HUES64 (cell line): ENCODE results near the gene PPP1R3C. TPM values are rescaled to one million over a fixed set of nuclear protein-coding genes. Genes with fewer than 3 reads are reported as not detected.

Experiments used
- H3K27ac ChIP-seq: 2 replicates; pipeline ENCODE4 v1.7.0; 2013; ENCODE audit warnings: low read depth, low read length, inconsistent platforms
- H3K27me3 ChIP-seq: 2 replicates; pipeline ENCODE4 v1.6.1; 2013; ENCODE audit warnings: mild to moderate bottlenecking, low read length; ENCODE audit not compliant: insufficient read depth
- H3K36me3 ChIP-seq: 2 replicates; pipeline ENCODE4 v1.6.1; 2013; ENCODE audit warnings: mild to moderate bottlenecking, low read length; ENCODE audit not compliant: insufficient read depth
- H3K4me1 ChIP-seq: 2 replicates; pipeline ENCODE4 v1.6.1; 2013; ENCODE audit warnings: mild to moderate bottlenecking, low read length, moderate library complexity; ENCODE audit not compliant: insufficient read depth
- H3K4me3 ChIP-seq: 2 replicates; pipeline ENCODE4 v1.5.1; 2013; ENCODE audit warnings: mild to moderate bottlenecking, low read length, moderate library complexity
- H3K9ac ChIP-seq: 2 replicates; pipeline ENCODE4 v1.6.1; 2013; ENCODE audit warnings: mild to moderate bottlenecking, low read depth, low read length
- H3K9me3 ChIP-seq: 2 replicates; pipeline ENCODE4 v1.6.1; 2013; ENCODE audit warnings: low read depth, low read length; ENCODE audit not compliant: insufficient read depth
- WGBS: fragments of 150-250, 120-280 bp; methylation state at CpG from one replicate; pipeline ENCODE4 v1.1.7; 2013; ENCODE audit warnings: missing lambda C conversion rate; 5-methylcytosine and 5-hydroxymethylcytosine counted together
- polyA plus RNA-seq, 2 experiments: library from polyadenylated mRNA; stranded (reverse); fragments of 50-300 nt; gene quantifications; one replicate each; pipeline ENCODE4 v1.2.3, GENCODE V29; 2013

The PPP1R3C gene
- polyA plus RNA-seq (2013, experiment 1 of 2) = 0.85 TPM
- polyA plus RNA-seq (2013, experiment 2 of 2) = 1.1 TPM

DNA sequence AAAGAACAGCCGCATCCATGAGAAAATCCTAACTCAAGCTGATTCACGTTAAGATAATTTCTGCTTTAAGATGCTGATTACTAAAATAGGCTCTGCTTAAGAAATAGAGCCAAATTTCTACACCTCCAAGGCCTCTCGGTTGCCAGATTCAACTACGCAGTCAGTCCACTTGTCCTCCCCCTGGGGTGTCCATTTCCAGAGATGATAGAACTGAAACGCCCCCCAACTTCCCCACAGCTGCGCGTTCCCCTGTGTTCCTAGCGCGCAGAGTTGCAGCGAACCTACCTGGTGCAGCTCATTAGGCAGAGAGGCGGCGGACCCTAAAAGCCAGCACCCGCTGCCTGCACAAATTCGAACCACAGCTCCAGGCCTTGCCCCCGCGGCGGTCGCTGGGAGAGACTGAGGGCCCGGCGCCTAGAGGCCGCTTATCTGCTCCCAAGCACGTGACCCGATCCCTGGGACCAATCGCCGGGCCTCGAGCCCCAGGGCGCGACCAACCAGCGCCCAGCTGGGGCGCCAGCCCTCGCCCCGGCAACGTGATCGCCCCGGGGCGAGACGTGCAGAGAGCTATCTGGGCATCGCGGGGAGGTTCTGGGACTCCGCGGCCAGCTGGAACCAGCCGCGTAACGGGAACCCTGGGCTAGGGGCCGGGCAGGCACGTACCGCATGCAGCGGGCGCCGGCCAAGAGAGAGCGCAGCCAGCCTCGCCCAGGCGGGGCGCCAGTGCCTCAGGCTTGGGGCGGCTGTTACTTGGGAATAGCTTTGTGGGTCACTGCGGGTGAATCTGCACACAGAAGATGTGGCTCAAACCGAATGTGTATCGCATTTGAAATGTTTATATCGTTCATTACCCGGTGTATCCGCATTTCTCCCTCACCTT lies at the start of gene PPP1R3C:
Gene PPP1R3C (minus strand): TSS at position 401 of the 880 bp plus-strand sequence. CDS start 102 bp downstream, at position 299.
- 42% methylated on average over 61 of the region's 61 CpGs for WGBS
- no peak within 1 kb of the TSS for H3K27ac ChIP-seq
- peak within 1 kb of the TSS; percentile 42 for H3K4me3 ChIP-seq
- H3K9me3 ChIP-seq = no peaks in the 10 kb centered on the region
- H3K27me3 ChIP-seq = peaks cover 32% of the 10 kb centered on the region
- H3K4me1 ChIP-seq = 0 out of 2 replicates have a peak, but pooled peaks cover 3% of the 10 kb centered on the region
- no peaks in the 10 kb centered on the region for H3K36me3 ChIP-seq
- H3K9ac ChIP-seq = no peak within 1 kb of the TSS

DNA sequence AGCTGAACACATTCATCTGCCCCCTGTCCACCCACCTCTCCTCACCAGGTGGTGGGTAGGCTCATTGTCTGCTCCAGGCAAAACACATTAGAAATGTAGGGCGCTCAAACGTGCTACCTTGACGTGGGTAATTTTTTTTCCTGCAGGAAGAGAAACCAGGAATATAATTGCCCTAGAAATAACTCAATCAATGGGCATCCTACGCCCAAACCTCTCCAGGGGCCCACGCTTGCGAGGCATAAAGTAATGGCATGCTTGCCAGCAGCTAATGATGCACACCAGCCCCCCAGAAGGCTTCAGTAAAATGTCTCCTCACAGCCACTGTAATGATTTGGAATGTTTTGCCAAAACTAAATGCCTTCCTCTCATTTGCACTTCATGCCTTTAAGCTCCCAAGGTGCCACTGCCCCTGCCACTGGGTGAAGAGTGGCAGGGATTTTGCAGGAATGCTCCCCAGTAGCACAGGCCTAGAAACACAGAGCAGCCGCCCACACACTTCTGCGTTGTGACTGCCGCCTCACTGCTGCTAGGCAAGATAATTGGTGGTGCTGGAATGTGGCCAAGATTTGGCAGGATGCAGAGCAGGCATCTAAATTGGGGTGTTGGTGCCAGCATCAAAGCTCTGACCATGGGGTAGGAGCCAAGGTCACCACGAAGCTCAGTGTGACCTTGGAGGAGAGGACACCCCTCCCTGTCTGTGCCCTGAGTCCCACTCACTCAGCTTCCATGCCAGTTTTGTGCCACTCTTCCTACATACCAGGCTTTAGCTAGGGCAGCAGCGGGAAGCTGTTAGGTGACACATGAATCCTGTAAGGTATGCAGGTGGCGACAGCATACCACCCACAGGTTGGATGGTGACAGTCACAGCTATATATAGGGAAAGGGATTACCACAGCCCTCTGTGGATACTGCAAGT lies 48.7 kb upstream of the PPP1R3C start:
- Histone ChIP-seq H3K27ac (no peak overlapping the region), H3K27me3 (no peaks in the 10 kb centered on the region), H3K9me3 (no peaks in the 10 kb centered on the region), H3K4me1 (peaks cover 15% of the 10 kb centered on the region), H3K36me3 (no peaks in the 10 kb centered on the region), H3K9ac (no peak overlapping the region), H3K4me3 (no peak overlapping the region)
- WGBS = 81% methylated on average over 12 of the region's 12 CpGs

DNA sequence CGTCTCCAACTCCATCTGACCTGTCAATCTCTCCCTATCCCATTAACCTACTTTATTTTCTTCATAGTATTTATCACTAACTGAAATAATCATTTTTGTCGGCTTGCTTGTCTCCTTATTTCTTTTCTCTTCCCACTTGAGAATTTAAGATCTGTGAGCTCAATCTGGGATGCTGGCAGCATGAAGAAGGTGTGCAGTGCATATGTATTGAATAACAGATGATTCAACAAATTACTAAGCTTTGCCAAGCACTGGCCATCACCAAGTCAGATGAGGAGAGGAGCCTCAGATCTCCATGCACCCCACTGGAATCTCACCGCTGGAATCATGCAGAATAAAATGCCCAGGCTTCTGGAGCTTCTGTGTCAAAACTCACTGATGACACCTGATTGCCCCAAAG lies 47.6 kb upstream of the PPP1R3C start:
- no peak overlapping the region for H3K27ac ChIP-seq
- WGBS = 96% methylated on average over 3 of the region's 3 CpGs
- no peaks in the 10 kb centered on the region for H3K36me3 ChIP-seq
- H3K9ac ChIP-seq = no peak overlapping the region
- no peaks in the 10 kb centered on the region for H3K9me3 ChIP-seq
- no peak overlapping the region for H3K4me3 ChIP-seq
- peaks cover 15% of the 10 kb centered on the region for H3K4me1 ChIP-seq
- no peaks in the 10 kb centered on the region for H3K27me3 ChIP-seq

DNA sequence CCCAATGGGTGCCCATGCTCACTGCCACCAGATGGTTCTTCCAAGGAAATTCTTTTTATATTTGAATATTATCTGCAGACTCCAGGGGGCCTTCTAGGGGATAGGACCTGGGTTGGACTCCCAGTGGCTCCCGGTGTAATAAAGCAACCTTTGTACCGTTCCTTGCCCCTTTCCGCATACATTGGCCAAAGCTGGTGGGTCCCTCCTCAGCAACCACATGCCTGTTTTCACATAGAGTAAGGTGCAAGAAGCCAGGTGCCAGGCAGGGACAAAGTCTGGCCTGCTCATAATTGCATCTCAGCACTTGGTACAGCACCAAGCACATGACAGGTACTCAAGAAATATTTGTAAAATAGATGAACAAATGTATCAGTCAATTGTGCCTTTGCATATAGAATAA lies 46.4 kb upstream of the PPP1R3C start:
- no peaks in the 10 kb centered on the region for H3K36me3 ChIP-seq
- H3K27ac ChIP-seq = no peak overlapping the region
- H3K9me3 ChIP-seq = no peaks in the 10 kb centered on the region
- no peak overlapping the region for H3K4me3 ChIP-seq
- peaks cover 7% of the 10 kb centered on the region for H3K4me1 ChIP-seq
- H3K27me3 ChIP-seq = no peaks in the 10 kb centered on the region
- H3K9ac ChIP-seq = no peak overlapping the region
- WGBS = 96% methylated on average over 3 of the region's 3 CpGs

DNA sequence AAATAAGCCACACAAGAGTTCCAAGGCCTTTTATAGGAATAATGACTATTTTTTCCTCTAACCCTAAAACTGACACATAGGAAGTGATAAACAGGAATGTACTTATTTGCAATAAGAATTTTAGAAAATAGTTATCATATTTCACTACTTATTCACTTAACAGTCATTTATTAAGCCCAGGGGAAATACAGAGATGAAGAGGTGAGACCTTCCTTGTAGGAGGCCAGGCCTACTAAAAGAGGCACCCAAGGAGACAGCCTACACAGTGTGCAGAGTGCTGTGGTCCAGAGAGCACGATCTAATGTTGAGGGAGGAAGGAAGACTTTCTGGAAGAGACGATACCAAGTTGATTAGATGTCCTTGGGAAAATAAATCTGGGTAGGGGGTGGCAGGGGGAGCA lies 45.0 kb upstream of the PPP1R3C start:
- Histone ChIP-seq H3K9me3 (no peaks in the 10 kb centered on the region), H3K27me3 (no peaks in the 10 kb centered on the region), H3K36me3 (no peaks in the 10 kb centered on the region), H3K4me3 (no peak overlapping the region), H3K27ac (no peak overlapping the region), H3K9ac (no peak overlapping the region), H3K4me1 (no peaks in the 10 kb centered on the region; the same call in 1 of the 2 replicates)
- 93% methylated on average over 2 of the region's 2 CpGs for WGBS

DNA sequence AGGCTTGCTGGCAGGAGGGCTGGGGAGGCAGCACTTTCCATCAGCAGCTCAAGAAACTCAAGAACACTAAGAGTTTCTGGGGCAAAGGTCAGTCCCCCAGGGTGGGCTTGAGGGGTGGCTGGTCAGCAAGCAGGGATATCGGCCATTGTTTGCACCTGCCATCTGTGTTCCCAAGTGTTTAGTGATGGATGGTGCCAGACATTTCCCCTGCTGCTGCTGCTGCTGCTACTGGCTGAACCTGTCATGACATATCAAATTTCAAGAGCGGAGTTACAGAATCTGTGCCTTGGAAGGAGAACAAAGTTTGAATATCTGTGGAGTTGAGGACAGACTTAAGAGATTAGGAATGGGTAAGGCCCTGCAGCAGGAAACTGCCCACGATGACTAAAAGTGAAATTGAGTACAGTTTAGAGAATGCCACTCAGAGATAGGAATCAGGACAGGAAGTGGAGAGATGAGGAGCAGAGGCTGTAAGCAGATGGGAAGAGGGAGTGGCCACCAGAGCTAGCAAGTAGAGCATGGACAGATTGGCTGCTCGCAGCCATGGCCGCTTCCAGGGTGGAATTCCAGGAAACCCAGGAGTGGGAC lies 39.2 kb upstream of the PPP1R3C start:
- H3K4me3 ChIP-seq = no peak overlapping the region
- H3K27ac ChIP-seq = no peak overlapping the region
- peaks cover 16% of the 10 kb centered on the region for H3K4me1 ChIP-seq
- no peaks in the 10 kb centered on the region for H3K36me3 ChIP-seq
- H3K9me3 ChIP-seq = no peaks in the 10 kb centered on the region
- no peaks in the 10 kb centered on the region for H3K27me3 ChIP-seq
- 76% methylated on average over 5 of the region's 5 CpGs for WGBS
- no peak overlapping the region for H3K9ac ChIP-seq

DNA sequence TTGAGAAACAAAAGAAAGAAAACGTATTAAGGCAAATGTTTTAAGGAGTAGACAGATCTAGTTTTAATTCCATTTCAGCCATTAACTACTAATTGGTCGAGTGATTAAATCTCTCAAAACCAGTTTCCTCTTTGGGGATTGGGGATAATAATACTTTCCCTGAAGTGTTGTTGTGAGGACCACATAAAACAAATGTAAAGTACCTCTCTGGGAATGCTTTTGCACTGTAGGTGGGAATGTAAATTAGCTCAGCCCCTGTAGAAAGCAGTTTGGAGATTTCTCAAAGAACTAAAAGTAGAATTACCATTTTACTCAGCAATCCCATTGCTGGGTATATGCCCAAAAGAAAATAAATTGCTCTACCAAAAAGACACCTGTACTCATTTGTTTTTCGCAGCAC lies 36.0 kb upstream of the PPP1R3C start:
- Histone ChIP-seq H3K4me3 (no peak overlapping the region), H3K27ac (peak overlapping the region; percentile 31; the same call in 1 of the 2 replicates), H3K4me1 (peaks cover 16% of the 10 kb centered on the region), H3K9me3 (no peaks in the 10 kb centered on the region), H3K36me3 (no peaks in the 10 kb centered on the region), H3K9ac (no peak overlapping the region), H3K27me3 (no peaks in the 10 kb centered on the region)
- WGBS = 60% methylated on average over 1 of the region's 3 CpGs

DNA sequence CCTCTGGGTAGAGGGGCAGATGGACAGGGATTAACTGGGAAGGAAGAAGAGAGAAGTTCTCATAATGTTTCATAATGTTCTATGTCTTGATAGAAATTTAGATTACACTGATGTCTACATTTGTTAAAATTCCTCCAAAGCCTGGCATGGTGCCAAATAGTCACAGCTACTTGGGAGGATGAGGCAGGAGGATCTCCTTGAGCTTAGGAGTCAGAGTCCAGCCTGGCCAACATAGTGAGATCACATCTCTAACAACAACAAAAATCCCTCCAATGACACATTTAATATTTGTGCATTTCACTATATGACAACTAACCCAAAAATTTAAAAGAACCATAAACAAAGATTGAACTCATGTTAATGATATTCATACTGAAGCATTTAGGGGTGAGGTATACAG lies 33.0 kb upstream of the PPP1R3C start:
- Histone ChIP-seq H3K4me1 (peaks cover 16% of the 10 kb centered on the region), H3K9me3 (no peaks in the 10 kb centered on the region)

DNA sequence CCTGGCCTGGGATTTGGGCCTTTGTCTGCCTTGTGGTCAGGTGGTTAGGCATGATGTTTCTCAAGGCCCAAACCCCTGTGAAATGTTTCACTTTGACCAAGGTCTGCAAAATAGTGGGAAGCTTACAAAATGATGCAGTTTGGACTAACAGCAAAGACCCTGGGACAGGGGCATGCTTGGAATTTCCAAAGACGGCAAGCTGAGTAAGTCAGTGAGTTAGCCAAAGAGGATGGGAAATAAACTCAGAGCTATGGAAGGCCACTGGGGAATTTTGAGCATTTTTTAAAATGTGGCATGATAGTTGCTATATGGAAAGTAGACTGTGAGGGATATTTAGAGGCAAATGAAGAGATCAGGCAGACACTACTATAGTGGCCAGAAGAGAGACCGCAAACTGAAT lies 31.6 kb upstream of the PPP1R3C start:
- 92% methylated on average over 2 of the region's 2 CpGs for WGBS
- peaks cover 12% of the 10 kb centered on the region for H3K4me1 ChIP-seq

More for the DNA sequence above, 33.0 kb upstream of the PPP1R3C start:
- no peak overlapping the region for H3K4me3 ChIP-seq
- no peak overlapping the region for H3K27ac ChIP-seq
- H3K36me3 ChIP-seq = no peaks in the 10 kb centered on the region
- no peaks in the 10 kb centered on the region for H3K27me3 ChIP-seq
- H3K9ac ChIP-seq = no peak overlapping the region

DNA sequence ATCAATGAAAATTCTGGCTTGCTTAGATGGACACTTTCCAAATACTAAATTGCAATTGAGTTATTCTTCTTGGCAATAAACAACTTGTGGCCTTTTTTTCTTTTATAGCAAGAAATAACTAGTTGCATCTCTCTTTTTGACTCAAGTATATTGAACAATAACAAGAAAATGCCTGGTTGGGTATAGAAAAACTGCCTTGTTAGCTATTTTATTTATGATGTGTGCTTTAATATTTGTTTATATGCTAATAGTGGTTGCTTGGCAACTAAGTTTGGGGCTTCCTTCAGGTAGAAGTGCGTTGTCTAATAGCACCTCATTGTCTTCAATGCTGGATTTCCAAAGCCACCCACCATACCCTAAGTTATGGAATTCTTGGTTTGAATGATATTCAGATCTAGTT lies 30.1 kb upstream of the PPP1R3C start:
- Histone ChIP-seq H3K4me3 (no peak overlapping the region), H3K9ac (no peak overlapping the region), H3K27ac (no peak overlapping the region), H3K36me3 (no peaks in the 10 kb centered on the region), H3K27me3 (no peaks in the 10 kb centered on the region), H3K4me1 (no peaks in the 10 kb centered on the region), H3K9me3 (peaks cover 5% of the 10 kb centered on the region; the same call in 1 of the 2 replicates)
- no CpG with 5 or more reads among the region's 1 CpG for WGBS

More for the DNA sequence above, 31.6 kb upstream of the PPP1R3C start:
- Histone ChIP-seq H3K4me3 (no peak overlapping the region), H3K9ac (no peak overlapping the region), H3K9me3 (no peaks in the 10 kb centered on the region), H3K36me3 (no peaks in the 10 kb centered on the region), H3K27me3 (no peaks in the 10 kb centered on the region), H3K27ac (no peak overlapping the region)
